Karpas-422 (cell line): Measurements from ENCODE around the gene TRABD2A. TPM values are rescaled to one million over a fixed set of nuclear protein-coding genes. Genes with fewer than 3 reads are reported as not detected.
"Not testable (repeated sequence)": the region's sequence is repeated elsewhere in the genome, so short reads cannot be mapped to it uniquely, and the experiment has no call there.

ENCODE experiments used
- DNase-seq: peaks from one replicate; pipeline ENCODE4 v3.0.0-alpha.2; 2015
- H2AFZ ChIP-seq: fragments of 200-600 bp; sonication (generic); 2 replicates; pipeline ENCODE4 v1.6.1; 2014; ENCODE audit warnings: antibody characterized with exemption, low read length, mixed read lengths
- H3K27ac ChIP-seq: fragments of 200-600 bp; sonication (generic); 2 replicates; pipeline ENCODE4 v1.5.1; 2014; ENCODE audit warnings: mild to moderate bottlenecking, low read length, moderate library complexity
- H3K27me3 ChIP-seq: fragments of 200-600 bp; sonication (generic); 2 replicates; pipeline ENCODE4 v1.6.1; 2014; ENCODE audit warnings: low read length, mixed read lengths
- H3K36me3 ChIP-seq: fragments of 200-600 bp; sonication (generic); 2 replicates; pipeline ENCODE4 v1.6.1; 2014; ENCODE audit warnings: low read length, mixed read lengths; ENCODE audit not compliant: insufficient read depth
- H3K4me1 ChIP-seq: fragments of 200-600 bp; sonication (generic); 2 replicates; pipeline ENCODE4 v1.6.1; 2014; ENCODE audit warnings: mild to moderate bottlenecking, low read length, mixed read lengths
- H3K4me2 ChIP-seq: fragments of 200-600 bp; sonication (generic); 2 replicates; pipeline ENCODE4 v1.6.1; 2014; ENCODE audit warnings: low read length, low read depth, mild to moderate bottlenecking; ENCODE audit not compliant: poor library complexity, severe bottlenecking
- H3K4me3 ChIP-seq: fragments of 200-600 bp; sonication (generic); 2 replicates; pipeline ENCODE4 v1.5.1; 2014; ENCODE audit warnings: mild to moderate bottlenecking, antibody characterized with exemption, low read length, mixed read lengths
- H3K79me2 ChIP-seq: fragments of 200-600 bp; sonication (generic); 2 replicates; pipeline ENCODE4 v1.6.1; 2014; ENCODE audit warnings: mild to moderate bottlenecking, low read length, mixed read lengths
- H3K9ac ChIP-seq: fragments of 200-600 bp; sonication (generic); 2 replicates; pipeline ENCODE4 v1.6.0; 2014; ENCODE audit warnings: low read length
- H3K9me2 ChIP-seq: fragments of 200-600 bp; sonication (generic), shearing (Covaris generic); replicated peaks from 2 replicates; pipeline ENCODE4 v1.6.0; 2014; ENCODE audit warnings: mild to moderate bottlenecking, low read length, moderate library complexity; ENCODE audit not compliant: insufficient read depth
- H3K9me3 ChIP-seq: fragments of 300-700, 200-600 bp; sonication (generic); 2 replicates; pipeline ENCODE4 v1.6.1; 2014; ENCODE audit warnings: low read length, mixed read lengths
- H4K20me1 ChIP-seq: fragments of 200-600 bp; sonication (generic); 2 replicates; pipeline ENCODE4 v1.6.1; 2014; ENCODE audit warnings: mild to moderate bottlenecking, antibody characterized with exemption, low read length, low read depth; ENCODE audit not compliant: insufficient read depth
- total RNA-seq: library from RNA; depleted of rRNA; stranded (reverse); fragments of >200 nt; shearing (Covaris generic); gene quantifications from 2 replicates; pipeline ENCODE4 v1.2.3, GENCODE V29; 2014; ENCODE audit warnings: low replicate concordance

Gene TRABD2A
- total RNA-seq, 1 experiment from 2014 or later, result 0.04 TPM

DNA sequence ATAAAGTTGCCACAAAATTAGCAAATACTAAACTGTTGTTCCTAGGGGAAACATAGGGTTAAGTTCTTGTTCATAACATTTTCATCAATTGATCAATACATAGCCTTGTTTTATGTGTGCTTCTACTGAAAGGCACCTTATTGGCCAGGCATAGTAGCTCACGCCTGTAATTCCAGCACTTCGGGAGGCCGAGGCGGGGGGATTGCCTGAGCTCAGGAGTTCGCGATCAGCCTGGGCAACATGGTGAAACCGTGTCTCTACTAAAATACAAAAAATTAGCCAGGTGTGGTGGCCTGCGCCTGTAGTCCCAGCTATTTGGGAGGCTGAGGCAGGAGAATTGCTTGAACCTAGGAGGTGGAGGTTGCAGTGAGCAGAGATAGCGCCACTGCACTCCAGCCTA lies 8.2 kb downstream of the TRABD2A start:
- not testable (repeated sequence) for DNase-seq, H3K27me3 ChIP-seq, H3K4me2 ChIP-seq, H3K36me3 ChIP-seq, H3K4me3 ChIP-seq, H2AFZ ChIP-seq, H3K4me1 ChIP-seq, H3K9me3 ChIP-seq, H3K9me2 ChIP-seq, H4K20me1 ChIP-seq, H3K27ac ChIP-seq, H3K9ac ChIP-seq, H3K79me2 ChIP-seq

DNA sequence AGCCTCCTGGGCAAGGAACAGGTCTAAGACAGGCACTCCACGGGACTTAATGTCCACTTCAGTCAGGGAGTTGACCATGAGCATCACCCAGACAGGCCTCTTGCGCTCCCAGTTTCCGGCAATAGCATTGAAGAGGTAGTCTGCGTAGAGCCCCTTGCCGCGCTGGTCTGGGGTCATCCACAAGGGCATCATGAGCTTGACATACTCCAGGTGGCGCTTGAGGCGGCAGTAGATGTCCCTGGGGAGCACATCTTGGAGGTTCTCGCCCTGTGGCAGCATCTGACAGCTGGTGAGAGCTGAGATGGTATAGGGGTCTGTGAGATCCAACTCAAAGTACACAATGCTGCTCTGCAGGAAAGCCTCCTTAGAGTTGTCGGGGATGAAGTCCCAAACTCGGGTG lies 10.6 kb downstream of the TRABD2A start:
- Histone ChIP-seq H3K9me3 (no peaks in the 10 kb centered on the region), H3K79me2 (no peaks in the 10 kb centered on the region), H3K9me2 (no peaks in the 10 kb centered on the region), H3K27me3 (no peaks in the 10 kb centered on the region), H3K27ac (no peak overlapping the region), H3K4me2 (no peak overlapping the region), H3K36me3 (no peaks in the 10 kb centered on the region), H3K4me3 (no peak overlapping the region), H2AFZ (no peak overlapping the region), H3K4me1 (no peaks in the 10 kb centered on the region), H3K9ac (no peak overlapping the region), H4K20me1 (no peaks in the 10 kb centered on the region)
- DNase-seq, result peak; percentile 74

GRCh38 chr2:84868327-84868726 lies 12.6 kb downstream of the TRABD2A start:
- H3K9me2 ChIP-seq, H3K4me1 ChIP-seq, H3K79me2 ChIP-seq, H3K27ac ChIP-seq, H3K36me3 ChIP-seq, H3K9ac ChIP-seq, H3K4me2 ChIP-seq, DNase-seq, H3K4me3 ChIP-seq, H4K20me1 ChIP-seq, H3K27me3 ChIP-seq, H2AFZ ChIP-seq, H3K9me3 ChIP-seq: not testable (repeated sequence)

DNA sequence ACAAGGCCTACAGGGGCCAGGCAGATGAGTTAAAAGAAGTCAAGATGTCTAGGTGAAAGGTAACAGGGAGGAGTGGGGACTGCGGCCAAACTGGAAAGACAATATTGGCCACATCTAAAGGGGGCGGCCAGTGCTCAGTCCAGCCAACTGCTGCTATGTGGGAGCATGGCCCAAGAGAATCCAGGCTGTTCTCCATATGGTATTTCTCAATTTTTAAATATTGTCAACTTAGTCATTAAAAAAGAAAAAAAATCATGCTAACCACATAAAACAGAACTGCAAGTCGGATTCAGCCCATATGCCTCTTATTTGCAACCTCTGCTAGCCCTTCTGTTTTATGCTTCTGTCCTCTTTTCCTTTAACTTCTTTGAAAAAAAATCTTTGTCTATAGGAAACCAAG lies 14.8 kb downstream of the TRABD2A start:
- Histone ChIP-seq H3K4me3 (no peak overlapping the region), H4K20me1 (no peaks in the 10 kb centered on the region), H3K27ac (no peak overlapping the region), H3K4me1 (no peaks in the 10 kb centered on the region), H3K9ac (no peak overlapping the region), H3K4me2 (no peak overlapping the region), H3K9me2 (no peaks in the 10 kb centered on the region), H2AFZ (no peak overlapping the region), H3K27me3 (no peaks in the 10 kb centered on the region), H3K9me3 (no peaks in the 10 kb centered on the region), H3K36me3 (no peaks in the 10 kb centered on the region), H3K79me2 (no peaks in the 10 kb centered on the region)
- DNase-seq, result no peak

DNA sequence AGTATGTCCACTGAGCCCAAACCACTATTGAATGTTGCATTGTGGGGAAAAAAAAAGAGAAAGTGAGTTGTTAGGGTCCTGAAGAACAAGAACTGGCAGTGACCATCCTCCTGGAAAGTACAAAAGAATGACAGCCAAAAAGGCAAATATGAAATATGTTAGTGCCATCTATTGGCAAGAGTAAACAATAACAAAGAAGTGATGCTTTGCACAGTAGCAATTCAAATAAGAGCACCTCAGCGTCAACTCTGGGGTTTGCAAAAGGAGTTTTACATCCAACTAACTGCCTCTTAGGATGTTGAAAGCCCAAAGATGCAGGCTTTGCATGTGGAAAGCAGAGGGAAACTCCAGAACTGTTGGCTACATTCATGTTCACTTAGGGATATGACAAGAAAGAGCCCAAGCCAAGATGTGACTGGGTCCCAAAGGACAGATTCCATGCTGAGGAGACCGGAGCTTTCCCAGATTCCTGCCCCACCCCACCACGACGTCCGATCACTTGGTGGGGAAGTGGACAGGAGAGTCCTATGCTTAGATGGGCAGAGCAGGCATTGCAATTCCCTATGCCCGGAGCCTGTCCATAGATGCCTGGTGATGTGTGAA lies 15.6 kb downstream of the TRABD2A start:
- Histone ChIP-seq H3K9ac (no peak overlapping the region), H3K4me1 (no peaks in the 10 kb centered on the region), H3K9me2 (no peaks in the 10 kb centered on the region), H3K36me3 (no peaks in the 10 kb centered on the region), H3K79me2 (no peaks in the 10 kb centered on the region), H2AFZ (no peak overlapping the region), H3K27me3 (no peaks in the 10 kb centered on the region), H3K4me2 (no peak overlapping the region), H3K27ac (no peak overlapping the region), H4K20me1 (no peaks in the 10 kb centered on the region), H3K4me3 (no peak overlapping the region), H3K9me3 (no peaks in the 10 kb centered on the region)
- DNase-seq, result peak; percentile 64

- Histone ChIP-seq H3K9me2 (no peaks in the 10 kb centered on the region), H3K27ac (no peak overlapping the region), H3K9me3 (no peaks in the 10 kb centered on the region), H4K20me1 (no peaks in the 10 kb centered on the region), H3K36me3 (no peaks in the 10 kb centered on the region), H3K79me2 (no peaks in the 10 kb centered on the region), H3K9ac (no peak overlapping the region), H2AFZ (no peak overlapping the region), H3K4me1 (peaks cover 4% of the 10 kb centered on the region), H3K4me3 (no peak overlapping the region), H3K27me3 (no peaks in the 10 kb centered on the region), H3K4me2 (no peak overlapping the region)
- DNase-seq, result no peak
Measured at GRCh38 chr2:84862006-84862405, 18.9 kb downstream of the TRABD2A start.

- Histone ChIP-seq H4K20me1 (no peaks in the 10 kb centered on the region), H3K36me3 (no peaks in the 10 kb centered on the region), H3K27me3 (no peaks in the 10 kb centered on the region), H3K9me2 (no peaks in the 10 kb centered on the region), H3K4me2 (no peak overlapping the region), H3K9me3 (no peaks in the 10 kb centered on the region), H3K4me1 (peaks cover 8% of the 10 kb centered on the region), H3K9ac (no peak overlapping the region), H3K27ac (no peak overlapping the region), H3K4me3 (no peak overlapping the region), H2AFZ (no peak overlapping the region), H3K79me2 (no peaks in the 10 kb centered on the region)
- no peak for DNase-seq
Measured at GRCh38 chr2:84861539-84861938, 19.3 kb downstream of the TRABD2A start.

GRCh38 chr2:84858937-84859336 lies 21.9 kb downstream of the TRABD2A start:
- H2AFZ ChIP-seq, result no peak overlapping the region
- no peak overlapping the region for H3K4me2 ChIP-seq
- no peak overlapping the region for H3K27ac ChIP-seq
- no peaks in the 10 kb centered on the region for H3K79me2 ChIP-seq
- H4K20me1 ChIP-seq, result no peaks in the 10 kb centered on the region
- H3K9ac ChIP-seq, result no peak overlapping the region
- H3K4me3 ChIP-seq, result no peak overlapping the region
- H3K4me1 ChIP-seq, result peaks cover 9% of the 10 kb centered on the region
- H3K36me3 ChIP-seq, result no peaks in the 10 kb centered on the region
- no peak for DNase-seq
- H3K27me3 ChIP-seq, result no peaks in the 10 kb centered on the region
- no peaks in the 10 kb centered on the region for H3K9me3 ChIP-seq
- no peaks in the 10 kb centered on the region for H3K9me2 ChIP-seq

GRCh38 chr2:84858123-84858522 lies 22.8 kb downstream of the TRABD2A start:
- H3K36me3 ChIP-seq, result no peaks in the 10 kb centered on the region
- H4K20me1 ChIP-seq, result no peaks in the 10 kb centered on the region
- H3K9me2 ChIP-seq, result no peaks in the 10 kb centered on the region
- peak; percentile 69 for DNase-seq
- no peak overlapping the region for H3K27ac ChIP-seq
- no peaks in the 10 kb centered on the region for H3K9me3 ChIP-seq
- no peak overlapping the region for H3K4me3 ChIP-seq
- H3K79me2 ChIP-seq, result no peaks in the 10 kb centered on the region
- H3K4me2 ChIP-seq, result no peak overlapping the region
- H3K9ac ChIP-seq, result no peak overlapping the region
- peaks cover 9% of the 10 kb centered on the region for H3K4me1 ChIP-seq
- no peak overlapping the region for H2AFZ ChIP-seq
- no peaks in the 10 kb centered on the region for H3K27me3 ChIP-seq
